Fibroblast of villous mesenchyme (primary cell): ENCODE measurements around the gene KIAA0753. TPM values are rescaled to one million over a fixed set of nuclear protein-coding genes. Genes with fewer than 3 reads are reported as not detected.

Source experiments
- DNase-seq: peaks from one replicate; pipeline ENCODE4 v3.0.0-alpha.2; 2010; ENCODE audit warnings: low read depth
- H3K4me3 ChIP-seq: 2 replicates; pipeline ENCODE4 v1.5.1; 2011; ENCODE audit warnings: low read depth, mild to moderate bottlenecking, low read length
- small RNA-seq: library from RNA; depleted of rRNA; stranded (forward); fragments of <200 nt; gene quantifications from one replicate; pipeline ENCODE3, GENCODE V24; 2012
- total RNA-seq: library from RNA; depleted of rRNA; stranded (reverse); fragments of >200 nt; gene quantifications from 2 replicates; pipeline ENCODE4 v1.2.3, GENCODE V29; 2012
- TF ChIP-seq, protein P1 (sequence below): IDR thresholded peaks from 2 replicates; pipeline ENCODE4 v1.5.1; 2012; ENCODE audit warnings: low read depth, mild to moderate bottlenecking, low read length; ENCODE audit not compliant: insufficient read depth

Gene KIAA0753
- total RNA-seq, 1 donor: 23.3 TPM

DNA sequence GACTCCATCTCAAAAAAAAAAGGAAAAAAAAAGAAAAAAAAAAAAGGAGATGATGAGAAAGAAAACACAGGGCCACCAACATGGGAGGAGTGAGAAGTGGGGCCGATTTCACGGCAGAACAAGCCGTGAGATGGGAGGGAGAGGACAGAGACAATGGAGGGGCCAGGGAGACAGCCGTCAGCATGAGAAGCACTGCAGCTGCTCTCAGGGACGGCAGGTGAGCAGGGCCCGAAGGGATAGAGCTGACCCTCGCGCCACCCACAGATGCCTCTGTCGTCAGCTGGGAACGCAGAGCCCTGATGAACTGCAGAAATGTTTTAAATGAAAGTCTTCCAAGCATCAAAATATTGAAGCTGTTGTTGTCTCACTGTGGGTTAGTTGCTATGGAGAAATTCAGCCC, 104.5 kb downstream of the KIAA0753 start:
- TF ChIP-seq, protein P1, sequence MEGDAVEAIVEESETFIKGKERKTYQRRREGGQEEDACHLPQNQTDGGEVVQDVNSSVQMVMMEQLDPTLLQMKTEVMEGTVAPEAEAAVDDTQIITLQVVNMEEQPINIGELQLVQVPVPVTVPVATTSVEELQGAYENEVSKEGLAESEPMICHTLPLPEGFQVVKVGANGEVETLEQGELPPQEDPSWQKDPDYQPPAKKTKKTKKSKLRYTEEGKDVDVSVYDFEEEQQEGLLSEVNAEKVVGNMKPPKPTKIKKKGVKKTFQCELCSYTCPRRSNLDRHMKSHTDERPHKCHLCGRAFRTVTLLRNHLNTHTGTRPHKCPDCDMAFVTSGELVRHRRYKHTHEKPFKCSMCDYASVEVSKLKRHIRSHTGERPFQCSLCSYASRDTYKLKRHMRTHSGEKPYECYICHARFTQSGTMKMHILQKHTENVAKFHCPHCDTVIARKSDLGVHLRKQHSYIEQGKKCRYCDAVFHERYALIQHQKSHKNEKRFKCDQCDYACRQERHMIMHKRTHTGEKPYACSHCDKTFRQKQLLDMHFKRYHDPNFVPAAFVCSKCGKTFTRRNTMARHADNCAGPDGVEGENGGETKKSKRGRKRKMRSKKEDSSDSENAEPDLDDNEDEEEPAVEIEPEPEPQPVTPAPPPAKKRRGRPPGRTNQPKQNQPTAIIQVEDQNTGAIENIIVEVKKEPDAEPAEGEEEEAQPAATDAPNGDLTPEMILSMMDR: no peak
- no peak for DNase-seq
- no peak overlapping the region for H3K4me3 ChIP-seq

DNA sequence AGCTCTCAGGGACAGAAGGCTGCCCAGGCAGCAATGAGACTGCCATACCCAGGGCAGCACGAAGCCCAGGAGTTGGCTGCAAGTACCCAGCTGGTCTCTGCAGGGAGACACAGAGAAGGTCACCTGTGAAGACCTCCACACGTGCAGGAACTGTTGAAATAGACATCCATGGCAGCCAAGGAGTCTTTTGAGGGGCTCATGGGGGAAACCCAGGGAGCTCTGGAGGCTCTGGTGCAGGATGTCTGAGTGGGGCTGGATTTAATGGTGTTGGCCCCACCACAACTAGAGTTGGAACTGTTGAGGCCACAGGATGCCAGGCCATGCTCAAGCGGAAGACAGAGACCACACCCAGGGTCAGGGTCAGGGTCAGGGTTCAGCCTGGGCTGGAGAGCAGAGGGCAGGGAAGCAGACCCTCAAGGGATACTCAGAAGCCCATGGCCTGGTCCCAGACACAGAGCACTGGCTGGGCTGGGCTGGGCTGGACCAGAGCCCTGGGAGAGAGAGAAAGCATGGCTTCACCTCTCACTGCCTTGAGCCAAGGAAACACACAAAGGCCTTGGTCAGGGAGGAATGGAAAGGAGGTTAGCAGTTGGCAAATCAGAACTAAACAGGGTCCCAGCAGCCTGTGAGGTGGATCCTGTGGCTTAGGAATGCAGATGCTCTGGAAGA, 105.5 kb downstream of the KIAA0753 start:
- no peak overlapping the region for H3K4me3 ChIP-seq
- no peak for DNase-seq
- TF ChIP-seq, protein P1: no peak

GRCh38 chr17:6532441-6532885, 108.0 kb downstream of the KIAA0753 start:
- no peak overlapping the region for H3K4me3 ChIP-seq
- TF ChIP-seq, protein P1: no peak
- no peak for DNase-seq

- DNase-seq: no peak
- H3K4me3 ChIP-seq: no peak overlapping the region
- TF ChIP-seq, protein P1: no peak
These were observed 108.9 kb downstream of the KIAA0753 start for GRCh38 chr17:6531575-6531974.

- no peak for DNase-seq
- TF ChIP-seq, protein P1: no peak
- H3K4me3 ChIP-seq: no peak overlapping the region
These were observed 110.1 kb downstream of the KIAA0753 start for GRCh38 chr17:6530324-6530920.

GRCh38 chr17:6528557-6528956, 112.0 kb downstream of the KIAA0753 start:
- no peak overlapping the region for H3K4me3 ChIP-seq
- TF ChIP-seq, protein P1: no peak
- DNase-seq: no peak

Small RNAs within 50 kb of the gene (small RNA-seq; reads per million reads assigned to genes)
- gene MIR4520-1 (not detected), gene RNA5SP435 (0.66 reads per million)

Other genes starting within 250 kb of the KIAA0753 start
- gene AIPL1, start 205.6 kb downstream of the KIAA0753 start, total RNA-seq: not detected in 2 replicates
- gene PIMREG, start 196.3 kb downstream of the KIAA0753 start, total RNA-seq: 18.1 and 18.4 TPM in 2 replicates
- under 0.01 and 0.64 TPM in 2 replicates for gene PITPNM3, start 84.2 kb downstream of the KIAA0753 start, total RNA-seq
- gene TXNDC17, start 349 bp upstream of the KIAA0753 start, total RNA-seq: 72.2 and 74.3 TPM in 2 replicates
- 10.0 and 14.2 TPM in 2 replicates for gene MED31, start 10.9 kb upstream of the KIAA0753 start, total RNA-seq
- gene C17orf100, start 11.1 kb upstream of the KIAA0753 start, total RNA-seq: 0.43 and 0.97 TPM in 2 replicates
- gene SLC13A5, start 72.7 kb upstream of the KIAA0753 start, total RNA-seq: under 0.01 TPM in 1 of 2 replicates, not detected in the other
- gene XAF1, start 115.3 kb upstream of the KIAA0753 start, total RNA-seq: 45.8 and 58.3 TPM in 2 replicates
- gene FBXO39, start 135.5 kb upstream of the KIAA0753 start, total RNA-seq: under 0.01 and 0.32 TPM in 2 replicates
- not detected in 2 replicates for gene TEKT1, start 191.0 kb upstream of the KIAA0753 start, total RNA-seq